Measurements from ENCODE around the gene RIT2.

The RIT2 gene

DNA sequence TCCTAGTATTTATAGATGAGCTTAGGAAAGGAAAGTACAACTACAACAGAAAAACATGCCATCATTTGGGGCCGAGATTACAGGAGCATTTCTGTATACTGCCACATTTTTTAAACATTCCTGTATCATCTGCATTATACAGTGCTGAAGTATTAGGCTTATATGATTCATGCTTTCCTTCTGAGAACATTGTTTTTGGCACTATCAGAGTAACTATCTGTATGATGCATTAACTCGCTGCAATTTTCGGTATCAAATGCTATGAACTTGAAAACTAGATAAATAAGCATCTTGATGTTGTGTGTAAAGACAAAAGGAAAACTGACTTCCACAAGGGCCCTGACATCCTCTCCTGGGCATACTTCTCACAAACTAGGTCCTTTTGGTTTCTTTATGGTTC lies 102.0 kb downstream of the RIT2 start:
- Histone ChIP-seq H3K79me2 (ENCODE audit: insufficient read depth, low read length) (no peaks in the 10 kb centered on the region), H3K4me1 (ENCODE audit: insufficient read depth, low read length, severe bottlenecking) (no peaks in the 10 kb centered on the region), H3K36me3 (ENCODE audit: insufficient read depth, low read length) (no peaks in the 10 kb centered on the region), H3K27me3 (ENCODE audit: insufficient read depth, low read length) (no peaks in the 10 kb centered on the region), H3K27ac (ENCODE audit: low read depth, low read length, poor library complexity, severe bottlenecking) (no peak overlapping the region), H2AFZ (ENCODE audit: low read length) (no peak overlapping the region), H4K20me1 (ENCODE audit: insufficient read depth, low read length) (no peaks in the 10 kb centered on the region), H3K4me2 (ENCODE audit: low read length) (no peak overlapping the region), H3K9me2 (ENCODE audit: low read depth, low read length) (no peaks in the 10 kb centered on the region), H3K9me3 (ENCODE audit: low read length) (no peaks in the 10 kb centered on the region), H3K9ac (ENCODE audit: low read length) (no peak overlapping the region), H3F3A (ENCODE audit: insufficient read depth, low read length) (no peaks in the 10 kb centered on the region), H3K4me3 (ENCODE audit: low read depth, low read length, poor library complexity, severe bottlenecking) (no peak overlapping the region)
- TF ChIP-seq, protein P1, sequence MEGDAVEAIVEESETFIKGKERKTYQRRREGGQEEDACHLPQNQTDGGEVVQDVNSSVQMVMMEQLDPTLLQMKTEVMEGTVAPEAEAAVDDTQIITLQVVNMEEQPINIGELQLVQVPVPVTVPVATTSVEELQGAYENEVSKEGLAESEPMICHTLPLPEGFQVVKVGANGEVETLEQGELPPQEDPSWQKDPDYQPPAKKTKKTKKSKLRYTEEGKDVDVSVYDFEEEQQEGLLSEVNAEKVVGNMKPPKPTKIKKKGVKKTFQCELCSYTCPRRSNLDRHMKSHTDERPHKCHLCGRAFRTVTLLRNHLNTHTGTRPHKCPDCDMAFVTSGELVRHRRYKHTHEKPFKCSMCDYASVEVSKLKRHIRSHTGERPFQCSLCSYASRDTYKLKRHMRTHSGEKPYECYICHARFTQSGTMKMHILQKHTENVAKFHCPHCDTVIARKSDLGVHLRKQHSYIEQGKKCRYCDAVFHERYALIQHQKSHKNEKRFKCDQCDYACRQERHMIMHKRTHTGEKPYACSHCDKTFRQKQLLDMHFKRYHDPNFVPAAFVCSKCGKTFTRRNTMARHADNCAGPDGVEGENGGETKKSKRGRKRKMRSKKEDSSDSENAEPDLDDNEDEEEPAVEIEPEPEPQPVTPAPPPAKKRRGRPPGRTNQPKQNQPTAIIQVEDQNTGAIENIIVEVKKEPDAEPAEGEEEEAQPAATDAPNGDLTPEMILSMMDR (IDR thresholded peaks at IDR 0.05; ENCODE audit: low read length), result no peak
- TF ChIP-seq EZH2 (IDR thresholded peaks at IDR 0.05; ENCODE audit: borderline replicate concordance, low read length), result no peak

DNA sequence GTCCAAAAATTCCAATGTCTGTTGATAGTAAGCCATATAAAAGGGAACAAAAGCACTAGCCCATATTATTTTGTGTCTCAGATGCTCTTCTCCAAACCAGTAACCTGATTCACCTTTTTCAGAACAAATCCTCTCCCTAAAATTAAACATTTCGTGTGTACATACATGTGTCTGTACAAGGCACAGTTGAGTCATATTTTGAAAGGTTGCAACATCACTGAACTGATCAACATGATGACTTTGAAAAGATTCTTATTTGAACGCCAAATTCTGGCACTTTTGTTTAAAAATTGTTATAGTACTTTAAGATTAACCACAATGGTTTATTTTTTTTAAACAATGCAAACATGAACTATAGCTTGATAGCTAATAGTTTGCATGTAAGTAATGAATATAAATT lies 102.5 kb downstream of the RIT2 start:
- Histone ChIP-seq H2AFZ (ENCODE audit: low read length) (no peak overlapping the region), H3K4me2 (ENCODE audit: low read length) (no peak overlapping the region)

DNA sequence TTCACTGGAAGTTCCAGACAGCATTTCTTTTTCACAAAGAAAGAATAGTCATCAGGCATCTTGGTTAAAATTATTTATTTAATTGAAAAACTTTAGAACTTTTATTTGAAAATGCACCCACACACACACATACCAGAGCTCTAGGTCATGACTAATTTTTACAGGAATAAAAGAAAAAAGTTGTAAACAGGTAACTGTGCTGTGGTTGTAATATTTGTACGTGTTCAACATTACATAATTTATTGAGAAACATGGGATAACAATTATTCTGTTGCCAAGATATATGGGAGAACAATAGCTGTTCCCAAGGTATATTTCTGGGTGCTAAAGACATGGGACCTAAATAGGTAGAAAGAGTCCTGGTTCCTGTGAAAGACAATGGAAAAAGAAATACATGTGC lies 104.9 kb downstream of the RIT2 start:
- Histone ChIP-seq H3K4me3 (ENCODE audit: low read depth, low read length, poor library complexity, severe bottlenecking) (no peak overlapping the region), H3K9me3 (ENCODE audit: low read length) (no peaks in the 10 kb centered on the region), H3K27me3 (ENCODE audit: insufficient read depth, low read length) (no peaks in the 10 kb centered on the region), H3K9me2 (ENCODE audit: low read depth, low read length) (no peaks in the 10 kb centered on the region), H3K27ac (ENCODE audit: low read depth, low read length, poor library complexity, severe bottlenecking) (no peak overlapping the region), H3K9ac (ENCODE audit: low read length) (no peak overlapping the region), H2AFZ (ENCODE audit: low read length) (no peak overlapping the region), H3K4me1 (ENCODE audit: insufficient read depth, low read length, severe bottlenecking) (no peaks in the 10 kb centered on the region), H4K20me1 (ENCODE audit: insufficient read depth, low read length) (no peaks in the 10 kb centered on the region), H3F3A (ENCODE audit: insufficient read depth, low read length) (no peaks in the 10 kb centered on the region), H3K79me2 (ENCODE audit: insufficient read depth, low read length) (no peaks in the 10 kb centered on the region), H3K36me3 (ENCODE audit: insufficient read depth, low read length) (no peaks in the 10 kb centered on the region), H3K4me2 (ENCODE audit: low read length) (no peak overlapping the region)
- TF ChIP-seq, protein P1 (IDR thresholded peaks at IDR 0.05; ENCODE audit: low read length), result no peak
- no peak for TF ChIP-seq EZH2 (IDR thresholded peaks at IDR 0.05; ENCODE audit: borderline replicate concordance, low read length)

More for the DNA sequence above, 102.5 kb downstream of the RIT2 start:
- Histone ChIP-seq H3K9ac (ENCODE audit: low read length) (no peak overlapping the region), H3F3A (ENCODE audit: insufficient read depth, low read length) (no peaks in the 10 kb centered on the region), H3K9me2 (ENCODE audit: low read depth, low read length) (no peaks in the 10 kb centered on the region), H3K27ac (ENCODE audit: low read depth, low read length, poor library complexity, severe bottlenecking) (no peak overlapping the region), H3K9me3 (ENCODE audit: low read length) (no peaks in the 10 kb centered on the region), H3K4me1 (ENCODE audit: insufficient read depth, low read length, severe bottlenecking) (no peaks in the 10 kb centered on the region), H3K36me3 (ENCODE audit: insufficient read depth, low read length) (no peaks in the 10 kb centered on the region), H3K4me3 (ENCODE audit: low read depth, low read length, poor library complexity, severe bottlenecking) (no peak overlapping the region), H4K20me1 (ENCODE audit: insufficient read depth, low read length) (no peaks in the 10 kb centered on the region), H3K79me2 (ENCODE audit: insufficient read depth, low read length) (no peaks in the 10 kb centered on the region), H3K27me3 (ENCODE audit: insufficient read depth, low read length) (no peaks in the 10 kb centered on the region)
- no peak for TF ChIP-seq EZH2 (IDR thresholded peaks at IDR 0.05; ENCODE audit: borderline replicate concordance, low read length)
- TF ChIP-seq, protein P1 (IDR thresholded peaks at IDR 0.05; ENCODE audit: low read length), result no peak

All from OCI-LY1 (cell line).